22Rv1 (cell line): ENCODE data around the gene FGD2.

Experiments used
- CTCF ChIP-seq: fragments of 450-650 bp; IDR thresholded peaks from 2 replicates; pipeline ENCODE4 v1.5.1; 2017; ENCODE audit warnings: mild to moderate bottlenecking
- ZFX ChIP-seq: fragments of 450-650 bp; IDR thresholded peaks from 2 replicates; pipeline ENCODE4 v1.6.1; 2017; ENCODE audit warnings: antibody characterized with exemption, borderline replicate concordance

GRCh38 chr6:36989264-36989663 is 16.2 kb upstream of the FGD2 start:
- no peak for TF ChIP-seq CTCF
- TF ChIP-seq ZFX = no peak
